Neural progenitor cell (in vitro differentiated cells): ENCODE data around the gene KLK8.

ENCODE experiments used
- EZH2 ChIP-seq: fragments of 200-600 bp; sonication (generic); IDR thresholded peaks from 2 replicates; pipeline ENCODE4 v1.6.1; 2017; ENCODE audit warnings: antibody characterized with exemption, mild to moderate bottlenecking, moderate library complexity
- EZH2phosphoT487 ChIP-seq: fragments of 200-600 bp; sonication (generic); IDR thresholded peaks from 2 replicates; pipeline ENCODE4 v1.6.1; 2017; ENCODE audit warnings: antibody characterized with exemption
- TF ChIP-seq, protein P1 (sequence below): fragments of 200-600 bp; sonication (generic); IDR thresholded peaks from 2 replicates; pipeline ENCODE4 v1.5.1; 2017; ENCODE audit warnings: antibody characterized with exemption, mild to moderate bottlenecking

DNA sequence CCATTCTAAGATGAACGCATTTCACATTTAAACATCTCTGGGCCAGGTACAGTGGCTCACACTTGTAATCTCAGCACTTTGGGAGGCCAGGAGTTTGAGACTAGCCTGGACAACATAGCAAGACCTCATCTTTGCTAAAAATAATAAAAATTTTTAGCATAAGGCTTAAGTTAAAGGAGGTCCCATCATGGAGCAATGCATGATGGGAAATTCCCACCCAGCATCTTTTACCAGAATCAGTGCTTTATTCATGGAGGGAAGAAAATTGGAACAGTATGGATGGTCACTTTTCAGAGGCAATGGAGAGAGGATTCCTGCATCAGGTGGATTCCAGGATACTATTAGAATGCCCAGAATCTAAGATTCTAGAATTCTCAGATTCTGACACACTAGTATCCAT, 3.8 kb upstream of the KLK8 start:
- TF ChIP-seq, protein P1, sequence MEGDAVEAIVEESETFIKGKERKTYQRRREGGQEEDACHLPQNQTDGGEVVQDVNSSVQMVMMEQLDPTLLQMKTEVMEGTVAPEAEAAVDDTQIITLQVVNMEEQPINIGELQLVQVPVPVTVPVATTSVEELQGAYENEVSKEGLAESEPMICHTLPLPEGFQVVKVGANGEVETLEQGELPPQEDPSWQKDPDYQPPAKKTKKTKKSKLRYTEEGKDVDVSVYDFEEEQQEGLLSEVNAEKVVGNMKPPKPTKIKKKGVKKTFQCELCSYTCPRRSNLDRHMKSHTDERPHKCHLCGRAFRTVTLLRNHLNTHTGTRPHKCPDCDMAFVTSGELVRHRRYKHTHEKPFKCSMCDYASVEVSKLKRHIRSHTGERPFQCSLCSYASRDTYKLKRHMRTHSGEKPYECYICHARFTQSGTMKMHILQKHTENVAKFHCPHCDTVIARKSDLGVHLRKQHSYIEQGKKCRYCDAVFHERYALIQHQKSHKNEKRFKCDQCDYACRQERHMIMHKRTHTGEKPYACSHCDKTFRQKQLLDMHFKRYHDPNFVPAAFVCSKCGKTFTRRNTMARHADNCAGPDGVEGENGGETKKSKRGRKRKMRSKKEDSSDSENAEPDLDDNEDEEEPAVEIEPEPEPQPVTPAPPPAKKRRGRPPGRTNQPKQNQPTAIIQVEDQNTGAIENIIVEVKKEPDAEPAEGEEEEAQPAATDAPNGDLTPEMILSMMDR, result no peak
- TF ChIP-seq EZH2 (no peak), EZH2phosphoT487 (no peak)
